Effector memory CD4-positive, alpha-beta T cell (primary cell): ENCODE results near the gene C16orf82.

Experiments used
- DNase-seq, 3 donors: peaks; one replicate each; pipeline ENCODE4 v3.0.0-alpha.2; 2020
- H3K27ac ChIP-seq: 2 replicates; pipeline ENCODE4 v1.7.0; 2013; ENCODE audit warnings: mild to moderate bottlenecking, low read length, moderate library complexity; ENCODE audit not compliant: insufficient read depth, poor library complexity, severe bottlenecking
- H3K27me3 ChIP-seq: replicated peaks from 2 replicates; pipeline ENCODE4 v1.7.0; 2013; ENCODE audit warnings: mild to moderate bottlenecking, low read length; ENCODE audit not compliant: insufficient read depth, control insufficient read depth, poor library complexity, severe bottlenecking
- H3K36me3 ChIP-seq: 2 replicates; pipeline ENCODE4 v1.7.0; 2013; ENCODE audit warnings: mild to moderate bottlenecking, low read length, moderate library complexity; ENCODE audit not compliant: control insufficient read depth, insufficient read depth
- H3K4me1 ChIP-seq: 2 replicates; pipeline ENCODE4 v1.7.0; 2013; ENCODE audit warnings: low read length, mild to moderate bottlenecking; ENCODE audit not compliant: control insufficient read depth, insufficient read depth, poor library complexity, severe bottlenecking
- H3K4me3 ChIP-seq: 2 replicates; pipeline ENCODE4 v1.7.0; 2013; ENCODE audit warnings: low read length, low read depth, mild to moderate bottlenecking; ENCODE audit not compliant: insufficient read depth, poor library complexity, severe bottlenecking
- H3K9me3 ChIP-seq: 2 replicates; pipeline ENCODE4 v1.7.0; 2013; ENCODE audit warnings: mild to moderate bottlenecking, low read length, moderate library complexity; ENCODE audit not compliant: control insufficient read depth

The C16orf82 gene

GRCh38 chr16:27048316-27048715 is 18.4 kb upstream of the C16orf82 start:
- no peak for DNase-seq
- H3K27me3 ChIP-seq, result peaks cover 3% of the 10 kb centered on the region
- no peaks in the 10 kb centered on the region for H3K9me3 ChIP-seq
- no peaks in the 10 kb centered on the region for H3K36me3 ChIP-seq
- no peak overlapping the region for H3K4me3 ChIP-seq
- no peak overlapping the region for H3K27ac ChIP-seq
- no peaks in the 10 kb centered on the region for H3K4me1 ChIP-seq

DNA sequence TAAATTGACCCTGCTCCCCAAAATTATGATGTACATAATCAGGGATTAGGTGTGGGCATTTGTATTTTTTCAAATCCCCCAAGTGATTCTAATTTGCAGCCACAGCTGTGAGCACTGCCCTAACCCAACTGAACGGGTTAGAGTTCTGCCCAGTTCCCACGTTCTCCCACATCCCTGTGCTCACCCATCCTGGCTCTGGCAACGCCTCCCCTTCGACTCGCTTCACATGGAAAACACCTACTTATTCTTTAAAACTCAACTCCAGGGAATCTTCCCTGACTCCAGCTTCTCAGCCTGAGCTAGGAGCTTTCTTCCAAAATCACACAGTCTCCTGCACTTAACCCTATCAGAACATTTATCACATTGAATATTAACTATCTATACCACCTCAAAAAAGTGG is 17.6 kb upstream of the C16orf82 start:
- H3K4me1 ChIP-seq, result no peaks in the 10 kb centered on the region
- peaks cover 3% of the 10 kb centered on the region for H3K27me3 ChIP-seq
- H3K4me3 ChIP-seq, result no peak overlapping the region
- DNase-seq, result no peak
- H3K9me3 ChIP-seq, result no peaks in the 10 kb centered on the region
- no peaks in the 10 kb centered on the region for H3K36me3 ChIP-seq
- no peak overlapping the region for H3K27ac ChIP-seq

DNA sequence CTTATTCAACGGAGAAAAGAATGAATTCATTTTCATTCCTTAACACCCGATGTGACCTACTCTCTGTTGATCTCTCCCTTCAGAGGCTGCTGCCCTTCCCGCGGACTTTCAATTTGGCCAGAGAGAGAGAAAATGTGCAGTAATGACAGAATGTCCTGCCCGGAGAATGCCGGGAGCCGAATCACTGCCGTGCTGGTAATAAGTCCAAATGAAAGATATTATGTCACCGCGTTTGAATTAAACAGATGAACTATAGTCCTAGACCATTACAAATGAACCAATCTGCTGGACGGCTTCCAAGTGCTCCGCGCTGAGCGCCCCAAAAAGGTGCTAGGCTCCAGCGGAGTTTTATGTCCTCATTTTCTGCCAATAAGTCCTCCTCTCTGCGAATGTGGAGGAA is 14.7 kb upstream of the C16orf82 start:
- H3K4me3 ChIP-seq, result no peak overlapping the region
- H3K27me3 ChIP-seq, result peaks cover 3% of the 10 kb centered on the region
- H3K36me3 ChIP-seq, result no peaks in the 10 kb centered on the region
- no peaks in the 10 kb centered on the region for H3K4me1 ChIP-seq
- no peaks in the 10 kb centered on the region for H3K9me3 ChIP-seq
- DNase-seq, result no peak
- H3K27ac ChIP-seq, result no peak overlapping the region

DNA sequence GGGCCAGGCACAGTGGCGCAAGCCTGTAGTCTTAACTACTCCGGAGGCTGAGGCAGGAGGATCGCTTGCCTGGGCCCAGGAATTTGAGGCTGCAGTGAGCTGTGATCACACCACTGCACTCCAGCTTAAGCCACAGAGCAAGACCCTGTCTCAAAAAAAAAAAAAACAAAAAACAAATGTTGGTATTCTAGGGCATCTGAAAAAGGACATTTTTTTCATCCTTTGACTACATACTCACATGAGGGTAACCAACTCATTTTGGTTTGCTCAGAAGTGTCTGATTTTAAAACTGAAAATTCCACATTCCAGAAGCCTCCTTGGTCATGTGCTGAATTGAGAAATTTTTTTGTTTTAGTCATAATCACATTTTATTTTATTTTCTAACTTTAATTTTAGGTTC is 12.7 kb upstream of the C16orf82 start:
- no peak overlapping the region for H3K27ac ChIP-seq
- no peak for DNase-seq
- no peaks in the 10 kb centered on the region for H3K9me3 ChIP-seq
- no peaks in the 10 kb centered on the region for H3K4me1 ChIP-seq
- H3K4me3 ChIP-seq, result no peak overlapping the region
- no peaks in the 10 kb centered on the region for H3K27me3 ChIP-seq
- H3K36me3 ChIP-seq, result no peaks in the 10 kb centered on the region

DNA sequence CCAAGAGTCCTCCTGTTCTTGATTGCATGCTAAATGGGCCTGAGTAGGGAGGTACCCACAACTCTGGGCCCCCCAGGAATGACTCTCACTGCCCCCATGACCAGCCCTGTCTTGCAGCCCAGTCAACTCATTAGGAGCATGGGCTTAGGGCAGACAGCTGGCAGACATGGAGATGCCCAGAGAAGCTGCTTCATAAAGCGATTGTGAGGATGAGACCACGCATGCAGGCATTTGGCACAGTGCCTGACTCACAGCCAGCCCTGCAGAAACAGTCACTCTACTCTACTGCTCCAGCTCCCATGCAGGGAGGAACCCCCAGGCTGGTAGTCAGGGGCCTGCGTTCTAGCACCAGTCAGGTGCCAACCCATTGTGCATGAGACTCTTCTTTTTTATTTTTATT is 8.4 kb upstream of the C16orf82 start:
- H3K27me3 ChIP-seq, result no peaks in the 10 kb centered on the region
- H3K4me1 ChIP-seq, result no peaks in the 10 kb centered on the region
- H3K27ac ChIP-seq, result no peak overlapping the region
- DNase-seq, result no peak
- H3K36me3 ChIP-seq, result no peaks in the 10 kb centered on the region
- H3K4me3 ChIP-seq, result no peak overlapping the region
- H3K9me3 ChIP-seq, result no peaks in the 10 kb centered on the region

DNA sequence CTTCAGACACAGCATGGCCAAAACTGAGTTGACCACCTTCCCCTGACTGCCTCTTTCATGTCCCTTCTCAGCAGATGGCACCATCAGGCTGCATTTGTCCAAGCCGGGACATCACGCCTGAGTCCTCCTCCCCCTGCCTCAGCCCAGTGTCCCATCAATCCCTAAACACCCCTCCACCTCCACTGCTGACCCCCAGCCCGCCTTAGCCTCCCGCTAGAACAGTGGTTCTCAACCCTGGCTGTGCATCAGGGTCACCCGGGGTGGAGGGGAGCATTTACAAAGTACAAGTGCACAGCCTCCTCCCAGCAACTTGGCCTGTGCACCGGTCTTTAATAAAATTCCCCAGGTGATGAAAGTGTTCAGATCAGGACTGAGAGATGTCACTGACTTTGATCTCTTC is 4.0 kb downstream of the C16orf82 start:
- Histone ChIP-seq H3K27me3 (no peaks in the 10 kb centered on the region), H3K4me3 (no peak overlapping the region), H3K9me3 (no peaks in the 10 kb centered on the region), H3K36me3 (no peaks in the 10 kb centered on the region), H3K27ac (no peak overlapping the region), H3K4me1 (no peaks in the 10 kb centered on the region)
- no peak for DNase-seq

- no peaks in the 10 kb centered on the region for H3K36me3 ChIP-seq
Observed at GRCh38 chr16:27073733-27074132, 7.0 kb downstream of the C16orf82 start.

DNA sequence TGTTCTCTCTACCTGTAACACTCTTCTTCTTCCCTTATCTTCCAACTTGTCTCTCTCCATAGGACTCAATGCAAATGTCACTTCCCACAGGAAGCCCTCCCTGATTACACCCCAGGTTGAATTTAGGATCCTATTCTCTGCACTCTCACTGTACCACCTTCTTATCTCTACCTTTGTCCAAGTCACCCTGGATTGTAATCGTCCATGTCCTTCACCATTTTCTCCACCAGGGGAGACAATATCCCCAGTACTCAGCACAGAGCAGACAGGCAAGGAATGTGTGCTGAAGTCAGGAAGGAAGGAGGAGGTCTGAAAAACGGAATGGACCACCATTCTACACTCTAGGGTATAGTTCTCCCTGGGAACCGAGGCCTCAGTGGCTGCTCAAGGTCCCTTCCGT is 14.2 kb downstream of the C16orf82 start:
- Histone ChIP-seq H3K36me3 (no peaks in the 10 kb centered on the region), H3K9me3 (no peaks in the 10 kb centered on the region), H3K27ac (no peak overlapping the region), H3K4me3 (no peak overlapping the region), H3K4me1 (no peaks in the 10 kb centered on the region), H3K27me3 (no peaks in the 10 kb centered on the region)
- DNase-seq, result no peak

More at GRCh38 chr16:27073733-27074132, 7.0 kb downstream of the C16orf82 start:
- Histone ChIP-seq H3K27me3 (no peaks in the 10 kb centered on the region), H3K27ac (no peak overlapping the region), H3K4me1 (no peaks in the 10 kb centered on the region), H3K4me3 (no peak overlapping the region), H3K9me3 (no peaks in the 10 kb centered on the region)
- DNase-seq, result no peak

DNA sequence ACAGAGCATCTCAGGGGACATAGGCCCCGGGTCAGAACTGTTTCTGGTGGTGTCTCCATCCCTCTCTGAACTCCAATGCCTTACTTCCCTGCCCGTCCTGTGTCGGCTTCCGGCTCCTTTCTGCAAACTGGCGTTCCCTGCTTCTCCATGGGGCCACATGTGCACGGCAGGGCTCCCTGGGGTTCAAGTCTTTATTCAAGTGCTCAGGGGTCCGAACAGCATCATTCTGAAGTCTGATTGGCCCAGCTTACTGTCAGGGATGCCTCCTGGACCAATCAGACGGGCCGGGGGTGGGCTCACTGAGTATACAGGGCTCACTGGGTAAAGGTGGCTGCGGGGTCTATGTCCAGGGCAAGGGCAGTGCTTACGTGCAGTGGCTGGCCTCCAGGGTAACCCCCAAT is 17.1 kb downstream of the C16orf82 start:
- no peak for DNase-seq
- no peak overlapping the region for H3K4me3 ChIP-seq
- H3K36me3 ChIP-seq, result no peaks in the 10 kb centered on the region
- no peaks in the 10 kb centered on the region for H3K4me1 ChIP-seq
- no peaks in the 10 kb centered on the region for H3K27me3 ChIP-seq
- no peaks in the 10 kb centered on the region for H3K9me3 ChIP-seq
- H3K27ac ChIP-seq, result no peak overlapping the region

- H3K9me3 ChIP-seq, result no peaks in the 10 kb centered on the region
- no peaks in the 10 kb centered on the region for H3K27me3 ChIP-seq
- H3K36me3 ChIP-seq, result no peaks in the 10 kb centered on the region
- no peak overlapping the region for H3K4me3 ChIP-seq
- H3K27ac ChIP-seq, result no peak overlapping the region
- no peak for DNase-seq
- H3K4me1 ChIP-seq, result no peaks in the 10 kb centered on the region
Observed at GRCh38 chr16:27084307-27085028, 17.7 kb downstream of the C16orf82 start.
